Liver (tissue), 9 donors: ENCODE data around the gene TSPO. TPM values are rescaled to one million over a fixed set of nuclear protein-coding genes. Genes with fewer than 3 reads are reported as not detected.
A peak's percentile ranks its signal among the peaks of the same experiment; 100 is the strongest.

Source experiments
- DNase-seq: peaks from one replicate; pipeline ENCODE4 v3.0.0-alpha.2; 2017; ENCODE audit warnings: low spot score
- H3K27ac ChIP-seq, 2 donors: one replicate each; pipeline ENCODE4 v1.7.0; 2013; ENCODE audit warnings: inconsistent platforms in 2 of 2, low read length in 2 of 2, control low read depth in 1 of 2, low read depth in 1 of 2, mild to moderate bottlenecking in 1 of 2
- H3K27me3 ChIP-seq, 4 donors: one replicate each; pipeline versions ENCODE4 v1.6.1 to v1.7.0; 2013; ENCODE audit warnings: low read length in 3 of 4, inconsistent platforms in 1 of 4, mild to moderate bottlenecking in 1 of 4, moderate library complexity in 1 of 4; ENCODE audit not compliant: control insufficient read depth in 4 of 4, insufficient read depth in 4 of 4
- H3K36me3 ChIP-seq, 4 donors: one replicate each; pipeline versions ENCODE4 v1.6.1 to v1.7.0; 2013; ENCODE audit warnings: low read length in 3 of 4, mild to moderate bottlenecking in 3 of 4, low read depth in 1 of 4, moderate library complexity in 1 of 4; ENCODE audit not compliant: control insufficient read depth in 4 of 4, insufficient read depth in 3 of 4
- H3K4me1 ChIP-seq, 4 donors: one replicate each; pipeline versions ENCODE4 v1.6.1 to v1.7.0; 2013; ENCODE audit warnings: low read length in 3 of 4, mild to moderate bottlenecking in 3 of 4, moderate library complexity in 1 of 4; ENCODE audit not compliant: control insufficient read depth in 4 of 4, insufficient read depth in 4 of 4
- H3K4me3 ChIP-seq, 3 donors: one replicate each; pipeline versions ENCODE4 v1.6.1 to v1.7.0; 2013; ENCODE audit warnings: low read length in 3 of 3, control low read depth in 1 of 3, low read depth in 1 of 3, mild to moderate bottlenecking in 1 of 3
- H3K9ac ChIP-seq, 2 donors: one replicate each; pipeline ENCODE4 v1.7.0; 2013; ENCODE audit warnings: low read length in 2 of 2, mild to moderate bottlenecking in 2 of 2, moderate library complexity in 2 of 2, control low read depth in 1 of 2, low read depth in 1 of 2
- H3K9me3 ChIP-seq, 4 donors: one replicate each; pipeline versions ENCODE4 v1.6.1 to v1.7.0; 2013; ENCODE audit warnings: low read length in 3 of 4; ENCODE audit not compliant: control insufficient read depth in 4 of 4
- EGR1 ChIP-seq, 2 donors: IDR thresholded peaks; 2 replicates each; pipeline ENCODE4 v1.6.1; 2016 to 2018; ENCODE audit warnings: antibody characterized with exemption in 2 of 2, low read depth in 2 of 2
- FOXA1 ChIP-seq: IDR thresholded peaks from 2 replicates; pipeline ENCODE4 v1.6.1; 2016; ENCODE audit warnings: antibody characterized with exemption
- FOXA2 ChIP-seq: IDR thresholded peaks from 2 replicates; pipeline ENCODE4 v1.6.1; 2016; ENCODE audit warnings: antibody characterized with exemption
- GABPA ChIP-seq, 2 donors: IDR thresholded peaks in 1 of 2; conservative IDR thresholded peaks in 1 of 2; 2 replicates each; pipeline ENCODE4 v1.6.1; 2016; ENCODE audit warnings: antibody characterized with exemption in 2 of 2, mild to moderate bottlenecking in 1 of 2, moderate library complexity in 1 of 2
- HNF4G ChIP-seq: IDR thresholded peaks from 2 replicates; pipeline ENCODE4 v1.6.1; 2016; ENCODE audit warnings: antibody characterized with exemption
- JUND ChIP-seq, 2 donors: IDR thresholded peaks; 2 replicates each; pipeline ENCODE4 v1.6.1; 2016; ENCODE audit warnings: antibody characterized with exemption in 2 of 2
- NR2F2 ChIP-seq: IDR thresholded peaks from 2 replicates; pipeline ENCODE4 v1.6.1; 2016; ENCODE audit warnings: antibody characterized with exemption
- RAD21 ChIP-seq, 2 donors: IDR thresholded peaks; 2 replicates each; pipeline ENCODE4 v1.6.1; 2016; ENCODE audit warnings: antibody characterized with exemption in 2 of 2, mild to moderate bottlenecking in 2 of 2
- RXRA ChIP-seq, 2 donors: IDR thresholded peaks; 2 replicates each; pipeline ENCODE4 v1.6.1; 2017 to 2018; ENCODE audit warnings: antibody characterized with exemption in 2 of 2, mild to moderate bottlenecking in 1 of 2
- SP1 ChIP-seq: IDR thresholded peaks from 2 replicates; pipeline ENCODE4 v1.6.1; 2018; ENCODE audit warnings: antibody characterized with exemption, mild to moderate bottlenecking
- TAF1 ChIP-seq: conservative IDR thresholded peaks from 2 replicates; pipeline ENCODE4 v1.6.1; 2016; ENCODE audit warnings: antibody characterized with exemption, mild to moderate bottlenecking
- WGBS: extraction: QIAGEN DNeasy Blood & Tissue Kit; methylation state at CpG from one replicate; pipeline ENCODE4 v1.1.7; 2013; 5-methylcytosine and 5-hydroxymethylcytosine counted together
- polyA plus RNA-seq, 2 donors: library from polyadenylated mRNA; stranded (reverse) in 1 of 2; unstranded in 1 of 2; fragments of 200-250 nt in 1 of 2; fragments of >200 nt in 1 of 2; fragmentation: Nextera tagmentation in 1 of 2; extraction: Ambion mirVana in 1 of 2; gene quantifications; one replicate each; pipeline versions ENCODE4 v1.2.1 to v1.2.3, GENCODE V29; 2013 to 2015
- total RNA-seq, 2 donors: library from RNA; depleted of rRNA; stranded (reverse); fragments of >200 nt; gene quantifications; one replicate each; pipeline ENCODE4 v1.2.3, GENCODE V29; 2014
- TF ChIP-seq, protein P1 (sequence below): fragments of 150-350 bp; IDR thresholded peaks from 2 replicates; pipeline ENCODE4 v1.5.1; 2017; ENCODE audit warnings: improper control_type of control experiment, low read depth, low read length; ENCODE audit not compliant: missing input control
- TF ChIP-seq, protein P2 (sequence below): IDR thresholded peaks from 2 replicates; pipeline ENCODE4 v1.6.1; 2016; ENCODE audit warnings: antibody characterized with exemption
- TF ChIP-seq, protein P3 (sequence below): IDR thresholded peaks from 2 replicates; pipeline ENCODE4 v1.6.1; 2016; ENCODE audit warnings: antibody characterized with exemption
- TF ChIP-seq, protein P4 (sequence below): IDR thresholded peaks from 2 replicates; pipeline ENCODE4 v1.6.1; 2016; ENCODE audit warnings: antibody characterized with exemption, mild to moderate bottlenecking
- donor health status: healthy.
- donor health status: healthy.
- donor health status: healthy.
- donor health status: healthy.
- donor health status: healthy.

The TSPO gene
- total and polyA plus RNA-seq, 4 donors: 27.6 to 61.9 (median 40.2) TPM

DNA sequence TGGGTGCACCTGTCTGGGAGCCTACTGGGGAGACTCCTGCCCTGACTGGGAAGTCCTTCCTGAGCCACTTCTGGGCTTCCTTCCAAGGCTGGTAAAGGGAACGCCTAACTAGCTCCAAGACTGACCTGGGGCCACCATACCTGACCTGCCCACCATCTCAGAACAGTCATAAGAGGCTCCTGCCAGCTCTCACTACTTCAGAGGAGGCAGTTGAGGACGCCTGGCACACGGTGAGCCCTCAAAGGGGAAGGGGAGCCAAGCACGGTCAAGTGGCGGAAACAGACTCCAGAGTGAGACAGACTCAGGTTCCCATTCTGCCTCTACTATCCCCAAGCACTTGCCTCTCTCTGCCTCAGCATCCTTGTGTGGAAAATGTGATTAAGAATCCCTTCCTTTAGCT, 15.8 kb upstream of the TSPO start:
- WGBS: 96% methylated on average over 5 of the region's 5 CpGs
- Histone ChIP-seq H3K36me3 (peaks cover 3 to 53% (median 10%) of the 10 kb centered on the region in 4 donors), H3K27ac (no peak overlapping the region)

DNA sequence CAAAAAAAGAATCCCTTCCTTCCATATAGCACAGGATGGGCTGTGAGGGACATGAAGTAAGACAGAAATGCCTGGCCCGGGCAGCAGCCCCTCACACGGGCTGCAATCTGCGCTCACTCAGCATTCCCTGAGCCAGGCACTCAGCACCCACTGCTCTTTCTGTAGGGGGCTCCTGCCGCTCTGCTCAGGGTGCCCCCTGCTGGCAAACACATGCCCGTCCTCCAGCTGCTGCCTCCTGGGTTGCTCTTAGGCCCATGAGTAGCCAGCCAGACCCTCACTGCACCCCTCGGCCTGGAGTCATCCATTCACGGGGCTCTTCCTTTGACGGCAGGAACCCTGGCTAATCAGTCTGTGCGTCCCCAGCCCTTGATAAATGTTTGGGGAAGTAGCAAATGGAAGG, 15.1 kb upstream of the TSPO start:
- Histone ChIP-seq H3K27me3 (no peaks in the 10 kb centered on the region), H3K9me3 (no peaks in the 10 kb centered on the region), H3K4me3 (no peak overlapping the region), H3K9ac (no peak overlapping the region), H3K36me3 (peaks cover 3 to 53% (median 10%) of the 10 kb centered on the region in 4 donors), H3K27ac (peak overlapping the region in 1 of 2 donors; percentile 18), H3K4me1 (no peaks in the 10 kb centered on the region)
- TF ChIP-seq, protein P1, sequence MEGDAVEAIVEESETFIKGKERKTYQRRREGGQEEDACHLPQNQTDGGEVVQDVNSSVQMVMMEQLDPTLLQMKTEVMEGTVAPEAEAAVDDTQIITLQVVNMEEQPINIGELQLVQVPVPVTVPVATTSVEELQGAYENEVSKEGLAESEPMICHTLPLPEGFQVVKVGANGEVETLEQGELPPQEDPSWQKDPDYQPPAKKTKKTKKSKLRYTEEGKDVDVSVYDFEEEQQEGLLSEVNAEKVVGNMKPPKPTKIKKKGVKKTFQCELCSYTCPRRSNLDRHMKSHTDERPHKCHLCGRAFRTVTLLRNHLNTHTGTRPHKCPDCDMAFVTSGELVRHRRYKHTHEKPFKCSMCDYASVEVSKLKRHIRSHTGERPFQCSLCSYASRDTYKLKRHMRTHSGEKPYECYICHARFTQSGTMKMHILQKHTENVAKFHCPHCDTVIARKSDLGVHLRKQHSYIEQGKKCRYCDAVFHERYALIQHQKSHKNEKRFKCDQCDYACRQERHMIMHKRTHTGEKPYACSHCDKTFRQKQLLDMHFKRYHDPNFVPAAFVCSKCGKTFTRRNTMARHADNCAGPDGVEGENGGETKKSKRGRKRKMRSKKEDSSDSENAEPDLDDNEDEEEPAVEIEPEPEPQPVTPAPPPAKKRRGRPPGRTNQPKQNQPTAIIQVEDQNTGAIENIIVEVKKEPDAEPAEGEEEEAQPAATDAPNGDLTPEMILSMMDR: peak; percentile 30
- TF ChIP-seq FOXA1 (no peak), NR2F2 (peak; percentile 50), RAD21 (IDR thresholded peaks at IDR 0.05) (peak; percentile 36 to 57), RXRA (IDR thresholded peaks at IDR 0.05) (no peak)
- TF ChIP-seq, protein P2, sequence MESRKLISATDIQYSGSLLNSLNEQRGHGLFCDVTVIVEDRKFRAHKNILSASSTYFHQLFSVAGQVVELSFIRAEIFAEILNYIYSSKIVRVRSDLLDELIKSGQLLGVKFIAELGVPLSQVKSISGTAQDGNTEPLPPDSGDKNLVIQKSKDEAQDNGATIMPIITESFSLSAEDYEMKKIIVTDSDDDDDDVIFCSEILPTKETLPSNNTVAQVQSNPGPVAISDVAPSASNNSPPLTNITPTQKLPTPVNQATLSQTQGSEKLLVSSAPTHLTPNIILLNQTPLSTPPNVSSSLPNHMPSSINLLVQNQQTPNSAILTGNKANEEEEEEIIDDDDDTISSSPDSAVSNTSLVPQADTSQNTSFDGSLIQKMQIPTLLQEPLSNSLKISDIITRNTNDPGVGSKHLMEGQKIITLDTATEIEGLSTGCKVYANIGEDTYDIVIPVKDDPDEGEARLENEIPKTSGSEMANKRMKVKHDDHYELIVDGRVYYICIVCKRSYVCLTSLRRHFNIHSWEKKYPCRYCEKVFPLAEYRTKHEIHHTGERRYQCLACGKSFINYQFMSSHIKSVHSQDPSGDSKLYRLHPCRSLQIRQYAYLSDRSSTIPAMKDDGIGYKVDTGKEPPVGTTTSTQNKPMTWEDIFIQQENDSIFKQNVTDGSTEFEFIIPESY: no peak
- no peak for DNase-seq
- WGBS: 61% methylated on average over 9 of the region's 9 CpGs

More for the DNA sequence above, 15.8 kb upstream of the TSPO start:
- Histone ChIP-seq H3K9me3 (no peaks in the 10 kb centered on the region), H3K4me1 (no peaks in the 10 kb centered on the region), H3K4me3 (no peak overlapping the region), H3K27me3 (no peaks in the 10 kb centered on the region), H3K9ac (no peak overlapping the region)
- DNase-seq: no peak
- TF ChIP-seq, protein P1: no peak
- TF ChIP-seq RXRA (IDR thresholded peaks at IDR 0.05): no peak
- TF ChIP-seq NR2F2: no peak
- TF ChIP-seq, protein P3, sequence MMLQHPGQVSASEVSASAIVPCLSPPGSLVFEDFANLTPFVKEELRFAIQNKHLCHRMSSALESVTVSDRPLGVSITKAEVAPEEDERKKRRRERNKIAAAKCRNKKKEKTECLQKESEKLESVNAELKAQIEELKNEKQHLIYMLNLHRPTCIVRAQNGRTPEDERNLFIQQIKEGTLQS: no peak
- TF ChIP-seq SP1: no peak
- TF ChIP-seq TAF1: no peak
- TF ChIP-seq JUND (IDR thresholded peaks at IDR 0.05): no peak
- TF ChIP-seq EGR1 (IDR thresholded peaks at IDR 0.05; ENCODE audit: low read depth in 2 of 2): no peak
- no peak for TF ChIP-seq FOXA1
- TF ChIP-seq FOXA2: no peak
- TF ChIP-seq, protein P2: no peak
- TF ChIP-seq, protein P4, sequence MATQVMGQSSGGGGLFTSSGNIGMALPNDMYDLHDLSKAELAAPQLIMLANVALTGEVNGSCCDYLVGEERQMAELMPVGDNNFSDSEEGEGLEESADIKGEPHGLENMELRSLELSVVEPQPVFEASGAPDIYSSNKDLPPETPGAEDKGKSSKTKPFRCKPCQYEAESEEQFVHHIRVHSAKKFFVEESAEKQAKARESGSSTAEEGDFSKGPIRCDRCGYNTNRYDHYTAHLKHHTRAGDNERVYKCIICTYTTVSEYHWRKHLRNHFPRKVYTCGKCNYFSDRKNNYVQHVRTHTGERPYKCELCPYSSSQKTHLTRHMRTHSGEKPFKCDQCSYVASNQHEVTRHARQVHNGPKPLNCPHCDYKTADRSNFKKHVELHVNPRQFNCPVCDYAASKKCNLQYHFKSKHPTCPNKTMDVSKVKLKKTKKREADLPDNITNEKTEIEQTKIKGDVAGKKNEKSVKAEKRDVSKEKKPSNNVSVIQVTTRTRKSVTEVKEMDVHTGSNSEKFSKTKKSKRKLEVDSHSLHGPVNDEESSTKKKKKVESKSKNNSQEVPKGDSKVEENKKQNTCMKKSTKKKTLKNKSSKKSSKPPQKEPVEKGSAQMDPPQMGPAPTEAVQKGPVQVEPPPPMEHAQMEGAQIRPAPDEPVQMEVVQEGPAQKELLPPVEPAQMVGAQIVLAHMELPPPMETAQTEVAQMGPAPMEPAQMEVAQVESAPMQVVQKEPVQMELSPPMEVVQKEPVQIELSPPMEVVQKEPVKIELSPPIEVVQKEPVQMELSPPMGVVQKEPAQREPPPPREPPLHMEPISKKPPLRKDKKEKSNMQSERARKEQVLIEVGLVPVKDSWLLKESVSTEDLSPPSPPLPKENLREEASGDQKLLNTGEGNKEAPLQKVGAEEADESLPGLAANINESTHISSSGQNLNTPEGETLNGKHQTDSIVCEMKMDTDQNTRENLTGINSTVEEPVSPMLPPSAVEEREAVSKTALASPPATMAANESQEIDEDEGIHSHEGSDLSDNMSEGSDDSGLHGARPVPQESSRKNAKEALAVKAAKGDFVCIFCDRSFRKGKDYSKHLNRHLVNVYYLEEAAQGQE: no peak
- no peak for TF ChIP-seq HNF4G
- no peak for TF ChIP-seq RAD21 (IDR thresholded peaks at IDR 0.05)
- TF ChIP-seq GABPA (IDR thresholded peaks at IDR 0.05 in 1 of 2, conservative IDR thresholded peaks at IDR 0.05 in 1 of 2): no peak
